ENCODE results near the gene KASH5. TPM values are rescaled to one million over a fixed set of nuclear protein-coding genes. Genes with fewer than 3 reads are reported as not detected.

KASH5 gene
- total RNA-seq (2022; extraction: Qiagen RNA extraction; ENCODE audit: low read depth): 0.33 TPM in 1 of 5 replicates, not detected in the others

GRCh38 chr19:49387936-49388372 lies at the start of gene KASH5:
KASH5 (plus strand) TSS chr19:49388249; CDS start chr19:49390884, 2,635 bp downstream.

GRCh38 chr19:49362048-49362928 lies 25.8 kb upstream of the KASH5 start, which contains the start of gene TEAD2:
TEAD2 (minus strand) TSS chr19:49362416; CDS start chr19:49360075, 2,341 bp downstream.

GRCh38 chr19:49363268-49364082 lies 24.6 kb upstream of the KASH5 start, which contains the start of gene DKKL1:
DKKL1 (plus strand) TSS chr19:49363877; CDS start chr19:49363999, 122 bp downstream.

GRCh38 chr19:49423071-49423984 lies 35.3 kb downstream of the KASH5 start, which contains the start of gene PTH2:
PTH2 (minus strand) TSS chr19:49423441; CDS start chr19:49423339, 102 bp downstream.

GRCh38 chr19:49425178-49425577 lies 37.1 kb downstream of the KASH5 start, which contains the start of gene GFY:
GFY (plus strand) TSS chr19:49425388; CDS start chr19:49426431, 1,043 bp downstream.

GRCh38 chr19:49441210-49441959 lies 53.3 kb downstream of the KASH5 start, which contains the start of gene SLC17A7:
SLC17A7 (minus strand) TSS chr19:49441527; CDS start chr19:49441379, 148 bp downstream.

GRCh38 chr19:49451430-49452181 lies 63.6 kb downstream of the KASH5 start, which contains the start of gene PIH1D1:
PIH1D1 (minus strand) TSS chr19:49451814; CDS start chr19:49451574, 240 bp downstream.

GRCh38 chr19:49453013-49453756 lies 65.1 kb downstream of the KASH5 start, which contains the start of gene ALDH16A1:
ALDH16A1 (plus strand) TSS chr19:49453225; CDS start chr19:49453332, 107 bp downstream.

Other genes starting within 250 kb of the KASH5 start
- 0.06 TPM in 2 of 5 replicates, not detected in the others for gene HRC, start 232.9 kb upstream of the KASH5 start, total RNA-seq (2022; extraction: Qiagen RNA extraction; ENCODE audit: low read depth)
- 6.9 to 10.2 TPM (median 8.4 TPM) in 5 replicates for gene TRPM4, start 230.5 kb upstream of the KASH5 start, total RNA-seq (2022; extraction: Qiagen RNA extraction; ENCODE audit: low read depth)
- gene SLC6A16, start 63.1 kb upstream of the KASH5 start, total RNA-seq (2022; extraction: Qiagen RNA extraction; ENCODE audit: low read depth): 0.62 to 1.6 TPM (median 0.81 TPM) in 5 replicates
- gene CD37, start 52.8 kb upstream of the KASH5 start, total RNA-seq (2022; extraction: Qiagen RNA extraction; ENCODE audit: low read depth): not detected in 5 replicates
- gene TEAD2, start 25.8 kb upstream of the KASH5 start, total RNA-seq (2022; extraction: Qiagen RNA extraction; ENCODE audit: low read depth): 12.6 to 19.1 TPM (median 17.7 TPM) in 5 replicates
- gene DKKL1, start 24.4 kb upstream of the KASH5 start, total RNA-seq (2022; extraction: Qiagen RNA extraction; ENCODE audit: low read depth): 0.70 to 1.1 TPM (median 0.89 TPM) in 5 replicates
- gene PTH2, start 35.2 kb downstream of the KASH5 start, total RNA-seq (2022; extraction: Qiagen RNA extraction; ENCODE audit: low read depth): 0.46 TPM in 1 of 5 replicates, not detected in the others
- 0.08 to 0.30 TPM (median 0.14 TPM) in 5 replicates for gene GFY, start 37.1 kb downstream of the KASH5 start, total RNA-seq (2022; extraction: Qiagen RNA extraction; ENCODE audit: low read depth)
- 0.51 to 0.57 TPM (median 0.53 TPM) in 5 replicates for gene SLC17A7, start 53.3 kb downstream of the KASH5 start, total RNA-seq (2022; extraction: Qiagen RNA extraction; ENCODE audit: low read depth)
- gene PIH1D1, start 63.6 kb downstream of the KASH5 start, total RNA-seq (2022; extraction: Qiagen RNA extraction; ENCODE audit: low read depth): 89.3 to 95.7 TPM (median 93.6 TPM) in 5 replicates
- gene ALDH16A1, start 65.0 kb downstream of the KASH5 start, total RNA-seq (2022; extraction: Qiagen RNA extraction; ENCODE audit: low read depth): 19.5 to 25.6 TPM (median 23.9 TPM) in 5 replicates
- 0.69 to 1.8 TPM (median 1.4 TPM) in 5 replicates for gene FLT3LG, start 86.0 kb downstream of the KASH5 start, total RNA-seq (2022; extraction: Qiagen RNA extraction; ENCODE audit: low read depth)
- 3,723 to 4,607 TPM (median 4,089 TPM) in 5 replicates for gene RPL13A, start 99.4 kb downstream of the KASH5 start, total RNA-seq (2022; extraction: Qiagen RNA extraction; ENCODE audit: low read depth)
- gene RPS11, start 108.2 kb downstream of the KASH5 start, total RNA-seq (2022; extraction: Qiagen RNA extraction; ENCODE audit: low read depth): 3,748 to 4,968 TPM (median 3,902 TPM) in 5 replicates
- 21.0 to 33.8 TPM (median 29.8 TPM) in 5 replicates for gene FCGRT, start 124.4 kb downstream of the KASH5 start, total RNA-seq (2022; extraction: Qiagen RNA extraction; ENCODE audit: low read depth)
- 1.2 to 2.3 TPM (median 2.1 TPM) in 5 replicates for gene RCN3, start 139.8 kb downstream of the KASH5 start, total RNA-seq (2022; extraction: Qiagen RNA extraction; ENCODE audit: low read depth)
- 91.1 to 111 TPM (median 104 TPM) in 5 replicates for gene NOSIP, start 192.3 kb downstream of the KASH5 start, total RNA-seq (2022; extraction: Qiagen RNA extraction; ENCODE audit: low read depth)
- 0.45 to 0.95 TPM (median 0.87 TPM) in 5 replicates for gene PRRG2, start 193.1 kb downstream of the KASH5 start, total RNA-seq (2022; extraction: Qiagen RNA extraction; ENCODE audit: low read depth)
- 28.9 to 36.4 TPM (median 34.4 TPM) in 5 replicates for gene PRR12, start 202.9 kb downstream of the KASH5 start, total RNA-seq (2022; extraction: Qiagen RNA extraction; ENCODE audit: low read depth)